ENCODE results near the gene PLXNA4. TPM values are rescaled to one million over a fixed set of nuclear protein-coding genes. Genes with fewer than 3 reads are reported as not detected.
A peak's percentile ranks its signal among the peaks of the same experiment; 100 is the strongest.

Gene PLXNA4
- total RNA-seq, 1 donor from 2014 or later, result 5.2 TPM

DNA sequence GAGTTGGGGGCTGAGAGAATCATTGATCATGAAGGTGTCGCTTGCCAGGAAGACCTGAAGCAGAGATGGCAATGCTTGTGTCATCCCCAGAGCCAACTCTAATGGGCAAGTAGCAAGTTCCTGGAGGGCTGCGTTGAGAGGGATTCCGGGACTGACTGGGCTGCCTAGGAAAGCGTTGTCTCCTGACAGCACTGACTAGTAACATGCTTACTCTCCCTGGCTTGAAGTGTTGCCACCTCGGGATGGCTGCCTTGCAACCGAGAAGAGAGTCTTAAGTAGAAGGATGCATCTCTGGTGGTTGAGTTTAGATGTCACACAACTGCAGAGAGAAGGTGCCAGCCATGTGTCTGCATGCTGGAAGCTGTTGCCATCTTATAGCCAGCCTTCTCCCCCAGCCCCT is 453.4 kb downstream of the PLXNA4 start:
- peaks cover 25% of the 10 kb centered on the region for H3K27me3 Mint-ChIP-seq (ENCODE audit: low read depth)
- TF ChIP-seq, protein P1, sequence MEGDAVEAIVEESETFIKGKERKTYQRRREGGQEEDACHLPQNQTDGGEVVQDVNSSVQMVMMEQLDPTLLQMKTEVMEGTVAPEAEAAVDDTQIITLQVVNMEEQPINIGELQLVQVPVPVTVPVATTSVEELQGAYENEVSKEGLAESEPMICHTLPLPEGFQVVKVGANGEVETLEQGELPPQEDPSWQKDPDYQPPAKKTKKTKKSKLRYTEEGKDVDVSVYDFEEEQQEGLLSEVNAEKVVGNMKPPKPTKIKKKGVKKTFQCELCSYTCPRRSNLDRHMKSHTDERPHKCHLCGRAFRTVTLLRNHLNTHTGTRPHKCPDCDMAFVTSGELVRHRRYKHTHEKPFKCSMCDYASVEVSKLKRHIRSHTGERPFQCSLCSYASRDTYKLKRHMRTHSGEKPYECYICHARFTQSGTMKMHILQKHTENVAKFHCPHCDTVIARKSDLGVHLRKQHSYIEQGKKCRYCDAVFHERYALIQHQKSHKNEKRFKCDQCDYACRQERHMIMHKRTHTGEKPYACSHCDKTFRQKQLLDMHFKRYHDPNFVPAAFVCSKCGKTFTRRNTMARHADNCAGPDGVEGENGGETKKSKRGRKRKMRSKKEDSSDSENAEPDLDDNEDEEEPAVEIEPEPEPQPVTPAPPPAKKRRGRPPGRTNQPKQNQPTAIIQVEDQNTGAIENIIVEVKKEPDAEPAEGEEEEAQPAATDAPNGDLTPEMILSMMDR (IDR thresholded peaks at IDR 0.05; ENCODE audit: unreplicated experiment), result no peak
- no peaks in the 10 kb centered on the region for H3K9me3 Mint-ChIP-seq
- no peak overlapping the region for H3K4me3 Mint-ChIP-seq
- DNase-seq (ENCODE audit: low spot score in 2 of 2, unreplicated experiment in 2 of 2), result no peak
- H3K36me3 Mint-ChIP-seq, result no peaks in the 10 kb centered on the region
- H3K4me1 Mint-ChIP-seq, result peaks cover 6% of the 10 kb centered on the region
- H3K27ac Mint-ChIP-seq, result no peak overlapping the region

DNA sequence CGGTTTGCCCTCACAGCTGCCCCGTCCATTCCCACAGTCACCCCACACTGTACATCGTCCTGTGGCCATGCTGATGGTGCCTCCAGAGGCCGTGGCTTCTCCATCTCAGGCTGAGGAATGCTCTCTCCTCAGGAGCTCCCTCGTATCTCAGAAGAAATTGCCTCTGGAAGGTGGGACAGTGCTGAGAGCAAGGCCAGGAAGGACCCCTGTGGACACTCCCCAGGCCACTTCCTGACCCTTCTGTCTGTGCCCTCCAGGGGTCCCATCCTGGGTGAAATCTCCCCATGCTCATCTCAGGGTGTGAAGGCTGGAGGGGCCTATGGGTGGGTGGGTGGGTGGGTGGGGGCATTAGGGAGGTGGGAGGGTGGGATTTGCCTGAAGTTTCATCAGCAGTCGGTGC is 454.3 kb downstream of the PLXNA4 start:
- H3K27me3 Mint-ChIP-seq (ENCODE audit: low read depth), result peaks cover 25% of the 10 kb centered on the region
- TF ChIP-seq, protein P1 (IDR thresholded peaks at IDR 0.05; ENCODE audit: unreplicated experiment), result no peak
- no peak overlapping the region for H3K4me3 Mint-ChIP-seq
- no peaks in the 10 kb centered on the region for H3K36me3 Mint-ChIP-seq
- DNase-seq (ENCODE audit: low spot score in 2 of 2, unreplicated experiment in 2 of 2), result no peak
- no peaks in the 10 kb centered on the region for H3K9me3 Mint-ChIP-seq
- H3K27ac Mint-ChIP-seq, result no peak overlapping the region
- H3K4me1 Mint-ChIP-seq, result peaks cover 13% of the 10 kb centered on the region

DNA sequence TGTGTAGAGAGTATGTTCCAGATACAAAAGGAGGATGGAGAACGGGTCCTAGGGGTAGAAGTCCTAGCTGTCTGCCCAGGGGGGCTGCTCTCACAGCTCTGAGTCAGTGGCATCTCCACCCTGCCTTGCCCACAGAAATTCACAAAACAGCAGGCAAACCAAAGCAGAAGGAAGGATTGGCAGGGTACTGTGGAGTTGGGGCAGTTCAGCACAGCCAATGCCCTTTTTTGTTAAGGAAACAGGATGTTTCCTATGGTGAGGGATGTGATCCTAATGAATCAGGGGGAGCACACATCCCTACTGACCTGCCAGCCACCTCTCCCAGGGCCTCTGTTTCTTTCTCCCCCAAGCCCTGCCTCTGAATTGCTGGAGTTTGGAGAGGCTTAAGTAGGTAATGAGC is 457.6 kb downstream of the PLXNA4 start:
- TF ChIP-seq, protein P1 (IDR thresholded peaks at IDR 0.05; ENCODE audit: unreplicated experiment), result no peak
- Mint-ChIP-seq H3K27me3 (ENCODE audit: low read depth) (peaks cover 5% of the 10 kb centered on the region), H3K36me3 (no peaks in the 10 kb centered on the region), H3K4me3 (no peak overlapping the region), H3K9me3 (no peaks in the 10 kb centered on the region), H3K4me1 (peaks cover 44% of the 10 kb centered on the region), H3K27ac (no peak overlapping the region)
- DNase-seq (ENCODE audit: low spot score in 2 of 2, unreplicated experiment in 2 of 2), result no peak

DNA sequence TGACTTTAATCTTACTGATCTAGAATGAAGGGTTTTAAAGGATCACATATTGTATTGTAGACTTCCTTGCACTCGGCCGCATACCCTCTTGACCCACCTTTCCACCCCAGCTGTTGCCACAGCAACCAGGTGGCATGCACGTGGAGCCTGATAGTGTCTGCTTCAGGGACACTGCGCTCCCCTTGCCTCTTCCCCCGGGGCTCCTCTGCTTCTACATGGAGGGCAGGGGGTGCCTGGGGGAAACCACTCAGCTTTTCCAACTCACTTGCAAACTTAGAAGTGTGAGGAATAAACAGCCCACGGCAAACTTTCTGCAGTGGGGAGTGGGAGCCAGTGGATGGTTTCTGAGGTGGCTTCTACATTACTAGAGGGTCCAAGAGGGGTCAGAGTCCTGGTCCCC is 458.6 kb downstream of the PLXNA4 start:
- Mint-ChIP-seq H3K4me3 (no peak overlapping the region), H3K4me1 (peaks cover 53% of the 10 kb centered on the region), H3K36me3 (no peaks in the 10 kb centered on the region), H3K27me3 (ENCODE audit: low read depth) (peaks cover 3% of the 10 kb centered on the region), H3K9me3 (no peaks in the 10 kb centered on the region), H3K27ac (no peak overlapping the region)
- TF ChIP-seq, protein P1 (IDR thresholded peaks at IDR 0.05; ENCODE audit: unreplicated experiment), result no peak
- no peak for DNase-seq (ENCODE audit: low spot score in 2 of 2, unreplicated experiment in 2 of 2)

DNA sequence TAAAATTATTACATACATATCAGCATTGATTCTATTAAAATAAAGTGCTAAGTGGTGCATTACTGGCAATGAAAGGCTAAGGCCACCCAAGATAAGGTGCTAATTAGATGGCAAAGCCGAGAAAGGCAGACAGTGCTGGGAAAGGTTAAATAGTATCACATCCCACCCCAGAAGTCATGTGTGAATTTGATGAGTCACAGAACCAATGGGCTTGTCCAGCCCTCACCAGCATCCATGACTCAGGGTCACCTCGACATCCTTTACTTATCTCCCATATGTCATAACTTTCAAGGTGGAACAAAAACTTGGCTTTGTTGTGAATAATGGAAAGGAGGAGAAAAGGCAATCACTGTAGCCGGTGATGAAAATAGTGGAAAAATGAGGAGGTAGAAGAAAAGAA is 459.1 kb downstream of the PLXNA4 start:
- no peak for DNase-seq (ENCODE audit: low spot score in 2 of 2, unreplicated experiment in 2 of 2)
- H3K4me3 Mint-ChIP-seq, result no peak overlapping the region
- H3K4me1 Mint-ChIP-seq, result peaks cover 57% of the 10 kb centered on the region
- TF ChIP-seq, protein P1 (IDR thresholded peaks at IDR 0.05; ENCODE audit: unreplicated experiment), result no peak
- H3K36me3 Mint-ChIP-seq, result no peaks in the 10 kb centered on the region
- H3K9me3 Mint-ChIP-seq, result no peaks in the 10 kb centered on the region
- no peak overlapping the region for H3K27ac Mint-ChIP-seq
- H3K27me3 Mint-ChIP-seq (ENCODE audit: low read depth), result no peaks in the 10 kb centered on the region

DNA sequence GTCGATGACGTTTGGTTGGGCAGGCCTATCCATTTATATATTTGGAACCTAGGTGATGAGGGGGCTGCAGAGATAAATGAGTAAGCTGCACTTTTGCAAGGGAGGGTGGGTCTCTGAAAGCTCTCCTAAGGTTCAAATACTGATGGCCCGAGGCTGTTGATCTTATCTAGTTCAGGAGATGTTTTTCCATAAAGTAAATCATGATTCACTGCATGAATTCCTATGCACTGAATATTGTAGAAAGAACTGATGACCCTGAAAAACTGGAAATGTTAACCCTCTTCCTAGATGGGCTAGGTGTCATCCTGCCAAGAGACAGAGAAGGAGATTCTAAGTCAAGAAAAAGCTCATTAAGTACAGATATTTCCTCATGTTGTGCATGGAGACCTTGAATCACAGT is 459.9 kb downstream of the PLXNA4 start:
- TF ChIP-seq, protein P1 (IDR thresholded peaks at IDR 0.05; ENCODE audit: unreplicated experiment), result no peak
- no peak overlapping the region for H3K4me3 Mint-ChIP-seq
- DNase-seq (ENCODE audit: low spot score in 2 of 2, unreplicated experiment in 2 of 2), result no peak
- H3K36me3 Mint-ChIP-seq, result no peaks in the 10 kb centered on the region
- H3K4me1 Mint-ChIP-seq, result peaks cover 58% of the 10 kb centered on the region
- H3K27ac Mint-ChIP-seq, result peak overlapping the region; percentile 42
- no peaks in the 10 kb centered on the region for H3K9me3 Mint-ChIP-seq
- H3K27me3 Mint-ChIP-seq (ENCODE audit: low read depth), result no peaks in the 10 kb centered on the region
